Upper lobe of left lung (tissue), 4 donors: Measurements from ENCODE around the gene CDKN3.

ENCODE experiments used
- CTCF ChIP-seq, 6 experiments: fragments of 450-650 bp in 4 of 6; fragments of 200-600 bp in 2 of 6; sonication (generic) in 2 of 6; IDR thresholded peaks; one replicate each; pipeline ENCODE4 v1.5.1; 2016 to 2019; ENCODE audit warnings: antibody characterized with exemption in 6 of 6
- POLR2A ChIP-seq, 4 donors: fragments of 450-650 bp; IDR thresholded peaks; one replicate each; pipeline ENCODE4 v1.5.1; 2016 to 2017; ENCODE audit warnings: antibody characterized with exemption in 4 of 4, mild to moderate bottlenecking in 2 of 4
- POLR2AphosphoS5 ChIP-seq, 2 donors: sonication (generic); formaldehyde crosslinking; IDR thresholded peaks; one replicate each; pipeline ENCODE4 v1.5.1; 2017; ENCODE audit warnings: antibody characterized with exemption in 2 of 2

- TF ChIP-seq POLR2AphosphoS5 (IDR thresholded peaks at IDR 0.05) (no peak), CTCF (IDR thresholded peaks at IDR 0.05) (no peak), POLR2A (IDR thresholded peaks at IDR 0.05) (no peak)
These were observed 41.7 kb upstream of the CDKN3 start for GRCh38 chr14:54354968-54355641.
